GM19324 (cell line): ENCODE results near the gene SCN4A.
"Not testable (repeated sequence)": the region's sequence is repeated elsewhere in the genome, so short reads cannot be mapped to it uniquely, and the experiment has no call there.

Source experiments
- ATAC-seq: cut with Tn5 transposase; IDR thresholded peaks from one replicate; pipeline ENCODE4 v1.9.1; 2021; ENCODE audit warnings: mild to moderate bottlenecking, moderate library complexity; ENCODE audit not compliant: unreplicated experiment, low FRiP score

SCN4A gene

DNA sequence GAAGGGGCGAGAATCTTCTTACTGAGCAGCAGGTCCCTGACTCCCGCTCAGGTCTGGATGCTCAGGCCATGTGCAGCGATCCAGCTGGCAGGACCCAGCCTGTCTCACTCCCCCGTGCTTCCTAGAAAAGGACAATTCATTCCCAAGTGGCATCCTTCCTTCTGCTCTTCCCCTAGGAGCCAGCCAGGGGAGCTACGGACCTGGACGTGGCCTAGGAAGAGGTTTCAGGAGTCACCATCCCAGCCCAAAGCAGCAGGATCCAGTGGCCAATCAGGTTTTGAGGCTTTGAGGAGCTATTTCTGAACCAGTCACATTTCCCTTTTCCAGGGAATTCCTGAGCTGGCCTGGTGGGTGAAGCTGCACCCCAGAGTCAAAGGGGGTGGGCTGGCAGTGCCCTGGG is 32.8 kb downstream of the SCN4A start:
- ATAC-seq, result no peak

DNA sequence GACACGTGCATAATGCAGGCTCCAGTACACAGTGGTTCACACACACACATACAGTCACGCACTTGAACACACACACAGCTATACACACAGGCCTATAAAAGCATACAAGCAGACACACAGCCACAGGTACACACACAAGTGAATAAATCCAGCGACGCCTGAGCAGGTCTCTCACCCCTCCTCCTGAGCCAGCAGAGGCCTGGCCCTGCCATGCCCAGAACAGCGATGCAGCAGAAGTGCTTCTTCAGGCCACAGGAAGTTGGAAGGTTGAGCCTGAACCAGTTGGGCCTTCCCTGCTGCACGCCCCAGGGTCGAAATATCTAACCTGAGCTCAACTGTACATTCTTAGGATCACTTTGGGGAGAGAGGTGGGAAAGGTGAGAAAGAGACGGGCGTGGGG is 33.3 kb downstream of the SCN4A start:
- ATAC-seq, result no peak

DNA sequence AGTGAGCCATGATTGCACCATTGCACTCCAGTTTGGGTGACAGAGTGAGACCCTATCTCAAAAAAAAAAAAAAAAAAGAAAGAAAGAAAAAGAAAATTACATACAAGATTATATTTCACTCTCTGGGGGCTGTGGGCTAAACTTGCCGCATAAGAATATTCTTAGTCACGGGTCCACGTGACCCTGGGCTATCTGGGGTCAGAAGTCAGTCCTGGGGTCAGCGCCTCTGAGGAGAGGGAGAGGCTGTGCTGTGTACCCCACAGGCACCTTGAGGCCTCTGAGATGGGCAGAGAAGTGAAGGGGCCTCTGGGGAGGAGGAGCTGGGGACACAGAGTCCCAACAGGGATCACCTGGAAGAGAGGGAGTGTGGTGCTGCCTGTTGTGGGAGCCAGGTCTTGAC is 34.8 kb downstream of the SCN4A start:
- ATAC-seq, result no peak

DNA sequence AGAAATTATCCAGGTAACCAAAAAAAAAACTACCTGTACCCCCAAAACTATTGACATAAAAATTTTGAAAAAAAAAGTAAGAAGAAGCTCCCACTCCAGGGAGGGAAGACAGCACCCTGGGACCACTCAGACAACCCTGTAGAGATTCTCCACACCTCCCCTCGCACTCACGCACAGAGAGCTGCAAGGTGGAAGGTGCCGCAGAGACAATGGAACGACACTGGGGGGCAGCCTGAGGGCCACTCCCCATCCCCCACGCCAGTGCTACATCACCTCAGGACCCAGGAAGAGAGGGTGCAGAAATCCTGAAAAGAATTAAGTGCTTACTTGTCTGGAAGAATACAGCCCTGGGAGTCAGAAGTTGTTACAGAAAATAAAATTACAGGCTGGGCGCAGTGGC is 35.4 kb downstream of the SCN4A start:
- ATAC-seq, result no peak

DNA sequence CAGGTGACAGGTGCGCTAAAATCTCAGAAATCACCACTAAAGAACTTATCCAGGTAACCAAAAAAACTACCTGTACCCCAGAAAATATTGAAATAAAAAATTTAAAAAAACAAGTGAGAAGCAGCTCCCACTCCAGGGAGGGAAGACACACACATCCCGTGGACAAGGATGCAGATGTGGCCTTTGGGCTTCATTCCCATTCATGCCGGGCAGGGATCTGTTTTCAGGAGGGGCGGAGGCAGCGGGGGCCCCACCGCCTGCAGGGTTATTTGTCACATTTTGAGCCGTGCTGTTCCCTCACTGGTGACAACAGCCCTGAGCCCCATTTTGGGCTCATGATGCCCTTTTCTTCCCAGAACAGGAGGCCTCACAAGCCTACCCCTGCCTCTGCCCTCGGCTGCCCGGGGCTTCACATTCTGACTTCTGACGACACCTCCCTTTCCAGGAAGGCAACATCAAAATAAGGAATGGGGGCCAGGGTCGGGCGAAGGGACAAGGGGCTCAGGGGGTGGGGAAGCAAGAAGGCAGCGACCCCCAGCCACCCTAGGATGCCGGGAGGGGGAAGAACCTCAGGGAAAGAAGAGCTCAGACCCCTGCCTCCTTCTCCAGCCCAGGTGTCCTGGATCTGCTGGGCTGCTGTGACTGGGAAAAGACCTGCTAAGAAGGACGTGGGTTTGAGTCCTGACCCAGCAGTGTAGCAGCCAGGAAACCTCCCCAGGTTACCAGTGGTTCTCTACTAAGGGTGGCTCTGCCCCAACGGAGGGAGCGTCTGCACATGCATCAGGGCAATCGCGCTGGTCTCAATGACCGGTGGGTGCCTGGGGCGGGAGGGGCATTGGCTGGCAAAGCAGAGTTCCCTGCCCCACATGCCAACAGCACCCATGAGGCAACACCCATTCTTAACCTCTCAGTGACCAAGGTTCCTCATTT is 38.3 kb downstream of the SCN4A start:
- ATAC-seq, result no peak

DNA sequence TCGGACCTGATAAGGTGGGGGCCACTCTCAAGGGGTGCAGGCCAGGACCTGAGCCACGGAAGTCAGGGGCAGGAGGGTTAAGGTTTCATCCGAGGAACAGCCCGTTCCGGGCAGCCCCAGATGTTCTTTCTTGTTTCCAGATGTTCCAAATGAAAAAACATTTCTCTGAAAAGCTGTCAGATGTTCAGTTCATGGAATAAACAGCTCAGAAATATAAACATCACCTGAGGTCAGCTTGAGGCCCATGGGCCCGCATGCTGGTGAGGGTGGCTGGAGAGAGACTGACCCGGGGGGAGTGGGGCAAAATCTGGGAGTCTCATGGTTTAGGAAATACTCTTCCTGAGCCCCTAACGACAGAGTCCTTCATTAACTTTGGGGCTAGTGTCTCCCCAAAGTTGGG is 39.1 kb downstream of the SCN4A start:
- ATAC-seq, result no peak

DNA sequence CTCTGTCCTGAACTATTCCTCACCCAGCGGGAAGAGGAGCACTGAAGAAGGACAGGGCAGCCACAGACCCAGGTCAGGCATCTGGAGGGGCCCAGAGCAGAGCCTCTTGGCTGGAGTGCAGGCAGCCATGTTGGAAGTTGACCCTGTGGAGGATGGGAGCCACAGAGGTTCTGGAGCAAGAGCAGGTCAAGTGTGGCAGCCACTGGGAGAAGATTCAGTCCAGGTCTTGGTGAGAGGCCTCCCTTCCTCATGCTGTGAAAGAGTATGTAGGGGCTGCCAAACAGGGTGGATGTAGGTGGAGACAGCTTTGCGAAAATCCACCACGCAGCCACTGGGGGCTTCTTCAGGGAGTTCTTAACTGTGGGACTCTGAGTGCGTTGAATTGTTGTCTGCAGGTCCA is 40.0 kb downstream of the SCN4A start:
- ATAC-seq, result no peak

DNA sequence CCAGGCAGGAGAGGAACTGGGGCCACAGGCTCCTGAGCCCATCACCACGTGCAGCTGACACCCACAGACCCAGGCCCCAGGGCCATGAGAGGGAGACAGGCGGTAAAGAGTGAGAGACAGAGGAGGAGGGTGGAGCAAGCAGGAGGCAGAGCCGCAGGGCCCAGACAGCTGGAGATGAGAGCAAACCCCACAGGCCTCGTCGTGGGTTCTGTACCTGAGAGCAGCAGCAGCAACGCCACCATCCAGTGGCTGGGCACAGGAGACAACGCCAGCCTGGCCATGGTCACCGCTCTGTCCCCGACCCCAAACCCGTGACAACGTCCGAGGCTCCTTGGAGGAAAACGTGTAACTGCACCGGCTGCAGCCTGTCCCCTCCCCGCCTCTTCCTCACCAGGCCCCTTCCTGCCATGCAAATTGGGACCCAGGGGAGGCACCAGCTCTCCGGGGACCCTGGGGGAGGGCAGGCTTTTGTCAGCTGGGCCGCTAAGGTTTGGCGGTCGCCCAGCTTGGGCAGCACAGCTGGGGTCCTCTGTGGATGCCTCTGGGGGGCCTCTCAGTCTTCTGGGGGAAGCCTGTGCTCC is 40.6 kb downstream of the SCN4A start, which contains the start of gene CD79B:
TSS of gene CD79B (minus strand) at position 351 of the 581 bp plus-strand sequence. CDS start at position 281, 70 bp downstream.
- ATAC-seq, result peak; percentile 72

DNA sequence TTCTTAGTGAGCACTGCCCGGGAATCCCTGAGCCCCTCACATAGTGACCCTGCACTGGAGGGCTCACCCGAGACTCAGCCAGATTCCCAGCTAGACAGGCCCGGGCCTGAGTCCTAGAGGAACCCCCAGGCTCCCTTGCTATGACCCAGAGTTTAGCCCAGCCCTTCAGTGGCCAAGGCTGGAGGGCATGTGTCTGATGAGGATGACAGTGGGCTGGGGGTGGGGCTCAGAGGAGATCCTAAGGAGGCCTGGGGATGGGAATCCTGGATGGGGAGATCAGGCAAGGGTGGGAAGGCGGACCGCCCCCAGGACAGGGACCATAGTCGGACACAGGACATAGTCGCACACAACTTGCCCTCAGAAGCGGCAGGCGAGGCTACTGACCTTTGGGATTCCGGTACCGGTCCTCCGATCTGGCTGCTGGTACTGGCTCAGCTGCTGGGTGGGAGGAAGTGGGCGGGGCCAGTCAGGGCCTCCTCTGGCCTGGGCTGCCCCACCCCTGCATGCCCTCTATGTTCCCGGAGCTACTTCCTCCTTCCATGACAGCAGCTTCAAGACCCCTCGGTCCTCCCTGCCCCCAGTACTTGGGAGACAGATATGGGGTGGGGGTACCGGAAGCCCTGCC is 41.7 kb downstream of the SCN4A start:
- no peak for ATAC-seq

DNA sequence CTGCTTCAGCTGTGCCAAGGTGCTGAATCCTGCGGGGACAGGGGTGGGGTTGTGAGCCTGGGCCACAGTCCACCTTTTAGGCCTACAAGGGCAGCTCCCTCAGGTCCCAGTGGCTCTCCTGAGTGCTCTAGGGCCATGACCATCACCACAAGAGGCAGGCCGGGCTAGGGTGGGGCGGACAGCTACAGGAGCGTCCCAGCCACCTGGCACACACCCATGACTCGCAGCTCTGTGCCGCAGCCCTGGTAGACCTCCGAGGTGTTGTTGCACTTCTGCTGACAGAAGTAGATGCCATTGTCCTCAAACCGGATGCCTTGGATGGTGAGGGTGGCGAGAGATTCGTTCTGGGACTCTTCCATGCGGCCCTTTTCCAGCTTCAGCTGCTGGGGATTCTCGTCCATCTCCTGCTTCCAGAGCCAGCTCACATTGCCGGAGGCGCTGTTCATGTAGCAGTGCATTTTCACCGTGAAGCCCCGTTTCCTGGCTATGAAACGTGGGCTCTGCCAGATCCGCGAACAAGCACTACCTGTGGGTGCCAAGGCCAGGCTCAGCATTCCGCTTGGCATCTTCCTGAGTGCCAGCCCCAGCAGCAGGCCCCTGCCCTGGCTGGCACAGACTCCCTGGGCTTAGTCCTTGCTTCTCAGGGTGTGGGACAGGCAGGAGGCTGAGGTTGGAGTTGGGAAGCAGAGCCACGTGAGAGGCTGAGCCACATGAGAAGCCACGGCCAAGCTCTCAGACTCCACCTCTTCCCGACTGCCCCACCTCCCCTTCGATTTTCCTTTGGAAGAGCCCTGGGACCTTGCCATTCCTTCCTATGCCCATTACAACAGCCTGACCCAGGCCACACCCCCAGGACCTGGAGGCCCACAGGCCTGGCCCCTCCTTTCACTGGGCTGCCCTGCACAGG is 42.6 kb downstream of the SCN4A start:
- no peak for ATAC-seq

DNA sequence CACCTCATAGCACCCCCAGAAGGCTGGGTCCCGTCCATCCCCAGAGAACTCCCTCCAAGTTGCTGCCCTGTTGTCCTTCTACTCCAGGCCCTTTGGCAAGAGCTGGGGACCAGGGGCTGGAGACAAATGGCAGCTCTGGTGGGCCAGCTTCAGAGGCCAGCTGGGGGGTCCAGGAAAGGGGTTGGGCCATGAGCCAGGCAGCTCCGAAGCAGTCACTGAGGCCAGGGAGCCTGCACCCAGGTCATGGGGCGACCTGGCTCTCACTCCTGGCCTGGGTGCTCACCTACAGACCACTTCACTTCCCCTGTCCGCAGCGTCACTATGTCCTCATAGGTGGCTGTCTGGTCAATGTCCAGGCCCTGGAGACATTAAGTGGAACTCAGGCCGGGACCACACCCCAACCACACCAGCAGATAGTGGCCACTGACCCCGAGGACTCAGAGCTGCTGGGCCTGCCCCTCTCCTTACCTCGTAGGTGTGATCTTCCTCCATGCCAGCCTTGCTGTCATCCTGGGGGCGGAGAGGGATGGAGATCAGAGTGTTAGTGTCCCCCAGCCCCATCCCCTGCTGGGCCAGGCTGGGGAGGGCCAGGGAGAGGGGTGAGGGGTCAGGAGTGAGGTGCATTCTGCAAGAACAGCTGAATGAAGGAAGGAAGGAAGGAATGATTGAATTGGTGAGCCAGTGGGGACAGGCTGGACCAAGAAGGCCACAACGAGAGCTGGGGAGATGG is 43.6 kb downstream of the SCN4A start:
- ATAC-seq, result no peak

DNA sequence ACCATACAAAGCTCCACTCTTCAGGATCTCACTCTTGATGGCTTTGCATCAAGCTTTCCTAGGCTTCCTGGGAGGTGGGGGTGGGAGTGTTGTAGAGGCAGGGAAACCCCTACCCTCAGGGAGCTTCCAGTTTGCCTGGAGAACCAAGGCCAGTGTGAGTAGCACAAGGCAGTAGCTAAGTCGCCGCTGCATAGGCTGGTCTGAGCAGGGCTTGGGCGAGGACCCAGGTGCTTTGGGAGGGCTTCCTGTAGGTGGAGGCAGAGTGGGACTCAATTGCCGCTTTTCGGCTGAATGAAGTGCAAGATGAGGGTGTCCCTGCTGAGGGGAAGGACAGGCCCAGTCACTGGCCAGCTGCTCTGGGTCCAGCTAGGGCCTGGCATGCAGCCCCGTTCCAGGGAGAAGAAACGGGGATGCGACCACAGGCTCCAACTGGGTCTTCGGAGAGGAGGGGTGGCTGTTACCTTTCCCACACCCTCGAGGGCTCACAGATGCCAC is 44.5 kb downstream of the SCN4A start:
- ATAC-seq, result no peak

DNA sequence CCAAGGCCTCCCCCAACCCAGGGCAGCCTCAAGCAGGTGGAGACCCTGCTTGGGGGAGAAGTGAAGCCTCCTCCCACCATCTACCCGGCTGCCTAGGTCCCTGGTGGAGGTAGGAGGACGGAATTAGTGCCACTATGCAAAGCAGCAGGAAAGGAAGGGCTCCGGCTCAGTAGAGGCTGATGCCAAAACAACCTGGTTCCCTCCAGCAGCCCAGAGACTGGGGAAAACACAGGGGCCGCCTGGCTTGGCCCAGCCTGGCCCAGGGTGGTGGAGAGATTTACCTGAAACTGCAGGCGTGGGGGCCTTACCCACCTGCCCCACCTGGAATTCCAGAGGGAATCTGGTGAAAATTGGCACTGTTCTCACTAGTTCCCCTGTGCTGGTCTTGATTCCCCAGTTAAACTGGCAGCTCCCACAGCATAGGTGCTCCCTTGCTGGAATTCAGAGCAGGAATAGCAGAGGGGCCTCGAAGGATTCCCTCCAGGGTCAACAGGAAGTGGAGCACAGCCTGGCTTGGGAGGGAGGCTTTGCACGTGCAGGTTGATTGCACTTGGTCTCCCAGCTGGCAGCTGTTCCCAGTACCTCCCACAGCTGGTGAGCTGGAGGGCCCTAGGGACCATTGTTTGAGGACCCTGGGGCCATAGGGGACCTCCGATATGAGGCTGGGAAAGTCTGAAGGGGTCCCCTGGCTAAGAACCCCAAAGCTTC is 45.1 kb downstream of the SCN4A start:
- no peak for ATAC-seq

DNA sequence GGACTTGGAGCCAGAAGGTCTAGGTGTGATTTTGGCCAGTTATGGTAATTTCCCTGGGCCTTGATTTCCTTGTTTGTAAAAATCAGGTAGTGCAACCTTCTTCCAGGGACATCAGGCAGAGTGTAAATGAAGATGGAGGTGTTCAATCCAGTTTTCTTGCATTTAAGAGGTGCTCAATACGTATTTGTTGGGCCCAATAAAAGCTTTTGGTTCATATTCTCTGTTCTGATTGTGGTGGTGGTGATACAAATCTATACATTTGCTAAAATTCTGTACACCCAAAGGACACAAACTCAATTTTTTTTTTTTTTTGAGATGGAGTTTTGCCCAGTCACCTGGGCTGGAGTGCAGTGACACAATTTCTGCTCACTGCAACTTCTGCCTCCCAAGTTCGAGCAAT is 46.6 kb downstream of the SCN4A start:
- no peak for ATAC-seq

DNA sequence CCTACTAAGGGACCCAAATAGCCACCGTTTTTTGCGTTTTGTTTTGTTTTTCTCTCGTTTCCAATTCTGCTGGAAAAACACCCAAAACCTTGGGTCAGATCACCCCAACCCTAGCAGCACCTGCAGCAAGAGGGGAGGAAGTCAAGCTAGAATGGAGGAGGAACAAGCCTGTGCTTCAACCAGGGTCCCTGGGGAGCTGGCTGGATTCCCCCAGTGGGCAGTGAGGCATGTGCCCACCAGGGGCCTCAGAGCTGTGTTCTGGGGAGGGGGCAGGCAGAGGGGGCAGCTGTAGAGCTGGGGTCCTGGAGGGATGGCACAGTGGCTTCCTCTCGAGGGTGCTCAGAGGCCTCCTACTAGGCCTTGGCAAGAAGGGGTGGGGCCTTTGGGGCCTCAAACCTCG is 47.1 kb downstream of the SCN4A start:
- no peak for ATAC-seq

DNA sequence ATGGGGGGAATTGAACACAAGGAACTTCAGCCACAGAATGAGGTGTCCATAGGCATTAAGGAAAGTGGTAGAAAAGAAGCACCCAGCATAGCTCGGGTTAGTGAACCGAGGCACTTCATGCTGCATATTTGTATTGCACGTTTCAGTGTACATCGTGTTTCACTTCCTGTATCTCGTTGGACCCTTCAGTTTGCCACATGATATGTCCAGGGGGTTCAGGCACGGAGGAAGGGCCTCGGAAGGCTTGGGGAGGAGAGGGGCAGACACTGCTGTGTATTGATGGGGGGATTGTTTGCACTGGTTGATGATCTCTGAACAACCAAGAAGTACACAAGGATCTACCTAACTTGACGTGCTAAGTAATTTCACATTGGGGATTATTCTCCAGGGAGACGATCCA is 50.3 kb downstream of the SCN4A start:
- ATAC-seq, result not testable (repeated sequence)

DNA sequence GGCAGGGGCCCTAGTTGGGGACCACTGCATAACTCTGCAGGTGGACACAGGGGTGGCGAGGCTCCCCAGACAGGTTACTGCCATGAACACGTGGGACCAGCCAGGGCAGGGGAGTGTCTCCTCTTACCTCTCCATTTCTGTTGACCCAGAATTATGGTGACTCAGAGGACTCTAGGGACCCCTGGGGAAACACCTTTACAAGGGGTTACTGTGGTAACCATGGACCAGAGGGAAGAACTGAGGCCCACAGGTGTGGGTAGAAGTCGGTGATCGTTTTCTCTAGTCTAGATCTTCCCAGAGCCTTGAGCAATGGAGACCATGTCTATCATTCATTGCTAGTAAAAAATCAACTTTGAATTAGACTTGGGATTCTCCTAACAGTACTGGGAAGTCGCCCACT is 51.9 kb downstream of the SCN4A start:
- not testable (repeated sequence) for ATAC-seq

DNA sequence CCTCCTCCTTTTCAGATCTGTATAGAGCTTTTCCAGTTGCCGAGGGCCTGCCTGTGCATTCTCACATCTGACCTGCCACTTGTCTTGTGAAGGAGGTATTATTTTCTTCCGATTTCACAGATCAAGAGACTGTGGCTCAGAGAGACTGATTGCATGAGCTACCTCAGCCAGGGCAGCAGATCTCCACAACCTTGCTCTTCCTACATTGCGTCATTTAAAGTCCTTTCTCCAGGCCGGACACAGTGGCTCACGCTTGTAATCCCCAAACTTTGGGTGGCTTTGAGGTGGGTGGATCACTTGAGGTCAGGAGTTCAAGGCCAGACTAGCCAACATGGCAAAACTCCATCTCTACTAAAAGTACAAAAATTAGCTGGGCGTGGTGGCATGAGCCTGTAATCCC is 52.7 kb downstream of the SCN4A start:
- ATAC-seq, result not testable (repeated sequence)

DNA sequence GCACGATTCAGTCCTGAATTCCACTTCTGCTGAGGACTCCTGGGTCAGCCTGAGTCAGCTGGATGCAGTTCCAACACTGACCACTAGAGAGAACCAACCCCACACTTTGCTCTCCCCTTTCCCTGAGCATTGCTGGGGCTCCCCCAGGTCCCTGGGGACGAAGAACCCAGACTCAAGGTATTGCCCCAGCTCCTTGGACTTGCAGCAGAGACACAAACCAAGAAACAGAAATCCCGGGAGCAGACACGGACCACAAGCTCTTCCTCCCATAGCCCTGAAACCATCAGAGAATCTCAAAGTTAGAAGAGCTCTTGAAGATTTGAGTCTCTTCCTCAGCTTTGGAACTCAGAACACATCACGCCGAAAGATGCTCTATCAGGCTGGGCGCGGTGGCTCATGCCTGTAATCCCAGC is 53.4 kb downstream of the SCN4A start:
- no peak for ATAC-seq
